GM12878 (cell line): ENCODE results near the gene OR2AJ1.

Source experiments
- CEBPB ChIP-seq, 2 experiments: fragments of 150-350 bp in 1 of 2; IDR thresholded peaks; 2 replicates each; pipeline ENCODE4 v1.6.1; 2012 to 2014; ENCODE audit warnings: low read depth in 2 of 2, low read length in 2 of 2, borderline replicate concordance in 1 of 2, inconsistent platforms in 1 of 2
- EP300 ChIP-seq, 2 experiments: fragments of 150-350 bp in 1 of 2; IDR thresholded peaks; 2 replicates each; pipeline ENCODE4 v1.6.1; 2011 to 2012; ENCODE audit warnings: low read depth in 2 of 2, low read length in 2 of 2, borderline replicate concordance in 1 of 2, improper control_type of control experiment in 1 of 2, inconsistent platforms in 1 of 2; ENCODE audit not compliant: control insufficient read depth in 1 of 2
- ETV6 ChIP-seq, 2 experiments: fragments of 450-650 bp in 1 of 2; IDR thresholded peaks in 1 of 2; conservative IDR thresholded peaks in 1 of 2; 2 replicates each; pipeline ENCODE4 v1.6.1; 2014; ENCODE audit warnings: antibody characterized with exemption in 1 of 2, borderline replicate concordance in 1 of 2, low read depth in 1 of 2, mild to moderate bottlenecking in 1 of 2, moderate library complexity in 1 of 2
- NFXL1 ChIP-seq: fragments of 450-650 bp; IDR thresholded peaks from 2 replicates; pipeline ENCODE4 v1.6.1; 2017; ENCODE audit warnings: antibody characterized with exemption, mild to moderate bottlenecking, borderline replicate concordance
- RAD21 ChIP-seq: IDR thresholded peaks from 2 replicates; pipeline ENCODE4 v1.6.1; 2011; ENCODE audit warnings: mild to moderate bottlenecking, low read depth, low read length, moderate library complexity; ENCODE audit not compliant: insufficient read depth
- RELA ChIP-seq: fragments of 450-650 bp; IDR thresholded peaks from 2 replicates; pipeline ENCODE4 v1.8.0; 2014; ENCODE audit warnings: borderline replicate concordance; ENCODE audit not compliant: partially characterized antibody
- TF ChIP-seq, protein P1 (sequence below), 3 experiments: IDR thresholded peaks in 2 of 3; conservative IDR thresholded peaks in 1 of 3; 2 replicates each; pipeline ENCODE4 v1.5.1; 2011; ENCODE audit warnings: low read depth in 3 of 3, low read length in 3 of 3, mild to moderate bottlenecking in 3 of 3, control low read depth in 2 of 3, moderate library complexity in 2 of 3, inconsistent platforms in 1 of 3, mixed read lengths in 1 of 3; ENCODE audit not compliant: control insufficient read depth in 2 of 3, insufficient read depth in 1 of 3; ENCODE audit errors: extremely low read depth in 1 of 3
- TF ChIP-seq, protein P2 (sequence below): IDR thresholded peaks from 2 replicates; pipeline ENCODE4 v1.6.1; 2012; ENCODE audit warnings: low read depth, low read length, improper control_type of control experiment

DNA sequence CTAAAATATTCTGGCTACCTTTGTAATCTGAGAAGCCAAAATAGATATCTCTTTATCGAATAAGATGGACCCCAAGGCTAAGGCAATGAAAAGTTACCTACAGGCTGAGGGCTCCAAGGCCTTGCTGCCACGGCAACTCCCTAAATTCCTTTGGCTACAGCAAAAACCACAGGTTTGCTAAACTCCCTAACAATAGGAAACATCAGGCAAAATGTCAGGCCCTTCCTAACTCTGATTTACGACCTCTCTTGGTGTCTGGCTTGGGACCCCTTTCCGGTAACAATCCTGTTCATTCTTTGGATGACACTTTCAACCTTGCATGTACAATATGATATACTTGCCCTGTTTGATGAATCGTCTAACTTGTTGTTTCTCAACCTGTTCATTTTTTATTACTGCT is 15.9 kb upstream of the OR2AJ1 start:
- TF ChIP-seq RELA (no peak), EP300 (IDR thresholded peaks at IDR 0.05; ENCODE audit: borderline replicate concordance in 1 of 2, control insufficient read depth in 1 of 2, low read depth in 2 of 2, low read length in 2 of 2) (no peak), RAD21 (no peak), CEBPB (IDR thresholded peaks at IDR 0.05; ENCODE audit: borderline replicate concordance in 1 of 2, low read depth in 2 of 2, low read length in 2 of 2) (no peak), ETV6 (conservative IDR thresholded peaks at IDR 0.05 in 1 of 2, IDR thresholded peaks at IDR 0.05 in 1 of 2; ENCODE audit: borderline replicate concordance in 1 of 2, low read depth in 1 of 2) (no peak), NFXL1 (no peak)
- TF ChIP-seq, protein P1, sequence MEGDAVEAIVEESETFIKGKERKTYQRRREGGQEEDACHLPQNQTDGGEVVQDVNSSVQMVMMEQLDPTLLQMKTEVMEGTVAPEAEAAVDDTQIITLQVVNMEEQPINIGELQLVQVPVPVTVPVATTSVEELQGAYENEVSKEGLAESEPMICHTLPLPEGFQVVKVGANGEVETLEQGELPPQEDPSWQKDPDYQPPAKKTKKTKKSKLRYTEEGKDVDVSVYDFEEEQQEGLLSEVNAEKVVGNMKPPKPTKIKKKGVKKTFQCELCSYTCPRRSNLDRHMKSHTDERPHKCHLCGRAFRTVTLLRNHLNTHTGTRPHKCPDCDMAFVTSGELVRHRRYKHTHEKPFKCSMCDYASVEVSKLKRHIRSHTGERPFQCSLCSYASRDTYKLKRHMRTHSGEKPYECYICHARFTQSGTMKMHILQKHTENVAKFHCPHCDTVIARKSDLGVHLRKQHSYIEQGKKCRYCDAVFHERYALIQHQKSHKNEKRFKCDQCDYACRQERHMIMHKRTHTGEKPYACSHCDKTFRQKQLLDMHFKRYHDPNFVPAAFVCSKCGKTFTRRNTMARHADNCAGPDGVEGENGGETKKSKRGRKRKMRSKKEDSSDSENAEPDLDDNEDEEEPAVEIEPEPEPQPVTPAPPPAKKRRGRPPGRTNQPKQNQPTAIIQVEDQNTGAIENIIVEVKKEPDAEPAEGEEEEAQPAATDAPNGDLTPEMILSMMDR (IDR thresholded peaks at IDR 0.05 in 2 of 3, conservative IDR thresholded peaks at IDR 0.05 in 1 of 3; ENCODE audit: control insufficient read depth in 2 of 3, extremely low read depth in 1 of 3, insufficient read depth in 1 of 3, low read depth in 3 of 3, low read length in 3 of 3): no peak
- TF ChIP-seq, protein P2, sequence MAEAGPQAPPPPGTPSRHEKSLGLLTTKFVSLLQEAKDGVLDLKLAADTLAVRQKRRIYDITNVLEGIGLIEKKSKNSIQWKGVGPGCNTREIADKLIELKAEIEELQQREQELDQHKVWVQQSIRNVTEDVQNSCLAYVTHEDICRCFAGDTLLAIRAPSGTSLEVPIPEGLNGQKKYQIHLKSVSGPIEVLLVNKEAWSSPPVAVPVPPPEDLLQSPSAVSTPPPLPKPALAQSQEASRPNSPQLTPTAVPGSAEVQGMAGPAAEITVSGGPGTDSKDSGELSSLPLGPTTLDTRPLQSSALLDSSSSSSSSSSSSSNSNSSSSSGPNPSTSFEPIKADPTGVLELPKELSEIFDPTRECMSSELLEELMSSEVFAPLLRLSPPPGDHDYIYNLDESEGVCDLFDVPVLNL: no peak
